ENCODE measurements around the gene MLF2.
A peak's percentile ranks its signal among the peaks of the same experiment; 100 is the strongest.
"Not testable (repeated sequence)": the region's sequence is repeated elsewhere in the genome, so short reads cannot be mapped to it uniquely, and the experiment has no call there.

Gene MLF2

GRCh38 chr12:6725350-6725749, 27.6 kb downstream of the MLF2 start:
- no peak for DNase-seq

GRCh38 chr12:6724409-6724797, 28.5 kb downstream of the MLF2 start:
- DNase-seq, result peak; percentile 26

- peak; percentile 98 for DNase-seq
Observed at GRCh38 chr12:6723607-6724408, 29.1 kb downstream of the MLF2 start, which contains the start of gene COPS7A. TSS of gene COPS7A (plus strand) at chr12:6724046. CDS start at chr12:6724657, 611 bp downstream.

- no peak for DNase-seq
Observed at GRCh38 chr12:6722863-6723262, 30.1 kb downstream of the MLF2 start.

- DNase-seq, result no peak
Observed at GRCh38 chr12:6716874-6717437, 36.0 kb downstream of the MLF2 start.

GRCh38 chr12:6716031-6716873, 36.7 kb downstream of the MLF2 start:
- not testable (repeated sequence) for DNase-seq

- peak; percentile 40 for DNase-seq
Observed at GRCh38 chr12:6708960-6709394, 44.0 kb downstream of the MLF2 start.

GRCh38 chr12:6708351-6708750, 44.6 kb downstream of the MLF2 start:
- DNase-seq, result not testable (repeated sequence)

GRCh38 chr12:6703631-6704030, 49.3 kb downstream of the MLF2 start:
- no peak for DNase-seq

GRCh38 chr12:6701078-6701768, 51.7 kb downstream of the MLF2 start:
- no peak for DNase-seq

GRCh38 chr12:6700646-6701051, 52.3 kb downstream of the MLF2 start, which contains the start of gene PIANP:
TSS of gene PIANP (minus strand) at chr12:6700815. CDS start at chr12:6698061, 2,754 bp downstream.
- peak; percentile 42 for DNase-seq

GRCh38 chr12:6699989-6700645, 52.8 kb downstream of the MLF2 start:
- DNase-seq, result no peak

- DNase-seq, result no peak
Observed at GRCh38 chr12:6699259-6699988, 53.5 kb downstream of the MLF2 start.

GRCh38 chr12:6698352-6699046, 54.4 kb downstream of the MLF2 start:
- no peak for DNase-seq

All from stimulated activated CD4-positive, alpha-beta T cell treated with anti-CD3 and anti-CD28 coated beads, Interleukin-1b, Interleukin-23, amount 100 ng/mL, for 48 hours (primary cell).